Measurements from ENCODE around the gene TMEM59L. TPM values are rescaled to one million over a fixed set of nuclear protein-coding genes. Genes with fewer than 3 reads are reported as not detected.

Gene TMEM59L
- total and polyA plus RNA-seq, 9 of the 15 experiments (the other 6 are each of a cell fraction or from before 2014, with no cell fraction given) = 0.37 TPM; not detected in 8

- no peak for TF ChIP-seq ZNF395 (CRISPR knock-in tag; IDR thresholded peaks at IDR 0.05)
- no peak for TF ChIP-seq SNRNP70 (optimal IDR thresholded peaks at IDR 0.05; ENCODE audit: low read depth, low read length)
- TF ChIP-seq POLR3A (IDR thresholded peaks at IDR 0.05; ENCODE audit: borderline replicate concordance, extremely low read depth, insufficient read depth, insufficient read length) = no peak
- no peak for TF ChIP-seq TEAD4 (IDR thresholded peaks at IDR 0.05; ENCODE audit: low read length)
- no peak for TF ChIP-seq TEAD4 (CRISPR knock-in tag; IDR thresholded peaks at IDR 0.05; ENCODE audit: borderline replicate concordance)
- no peak for TF ChIP-seq SFPQ (IDR thresholded peaks at IDR 0.05; ENCODE audit: low read depth, low read length)
- no peak for TF ChIP-seq TCF15 (CRISPR knock-in tag; IDR thresholded peaks at IDR 0.05)
- no peak for TF ChIP-seq SMAD2 (IDR thresholded peaks at IDR 0.05; ENCODE audit: low read depth, low read length)
- no peak for TF ChIP-seq TCF7L2 (IDR thresholded peaks at IDR 0.05; ENCODE audit: low read depth, low read length)
- TF ChIP-seq FUS (optimal IDR thresholded peaks at IDR 0.05; ENCODE audit: low read depth, low read length) = no peak
- TF ChIP-seq SP2 (IDR thresholded peaks at IDR 0.05; ENCODE audit: extremely low read depth, low read depth, low read length, poor library complexity, severe bottlenecking) = peak; percentile 18
- TF ChIP-seq BRF1 (IDR thresholded peaks at IDR 0.05; ENCODE audit: borderline replicate concordance, extremely low read depth, insufficient read length) = no peak
- no peak for TF ChIP-seq ZNF384 (IDR thresholded peaks at IDR 0.05; ENCODE audit: low read depth, low read length)
- no peak for TF ChIP-seq SMARCC2 (IDR thresholded peaks at IDR 0.05; ENCODE audit: low read depth)
- TF ChIP-seq BRD4 (IDR thresholded peaks at IDR 0.05) = no peak
- no peak for TF ChIP-seq HMGXB4 (CRISPR knock-in tag; IDR thresholded peaks at IDR 0.05)
- TF ChIP-seq HOXB6 (CRISPR knock-in tag; IDR thresholded peaks at IDR 0.05; ENCODE audit: borderline replicate concordance) = no peak
- TF ChIP-seq CHCHD3 (CRISPR knock-in tag; IDR thresholded peaks at IDR 0.05) = no peak
- no peak for TF ChIP-seq MTA1 (IDR thresholded peaks at IDR 0.05; ENCODE audit: borderline replicate concordance)
- TF ChIP-seq ZNF79 (CRISPR knock-in tag; IDR thresholded peaks at IDR 0.05; ENCODE audit: low read depth) = no peak
- no peak for TF ChIP-seq PML (IDR thresholded peaks at IDR 0.05; ENCODE audit: low read length)
- TF ChIP-seq CSDE1 (IDR thresholded peaks at IDR 0.05) = no peak
- no peak for TF ChIP-seq NR2C1 (IDR thresholded peaks at IDR 0.05)
- TF ChIP-seq NR2C1 (tag; IDR thresholded peaks at IDR 0.05) = no peak
- TF ChIP-seq U2AF1 (optimal IDR thresholded peaks at IDR 0.05; ENCODE audit: low read depth, low read length) = no peak
- no peak for TF ChIP-seq HMG20A (CRISPR knock-in tag; conservative IDR thresholded peaks at IDR 0.05)
- TF ChIP-seq ZNF23 (CRISPR knock-in tag; IDR thresholded peaks at IDR 0.05) = no peak
Measured at GRCh38 chr19:18596752-18597157, 15.9 kb upstream of the TMEM59L start (continued).
